GM19351 (cell line): ENCODE results near the gene STRIP1.
A peak's percentile ranks its signal among the peaks of the same experiment; 100 is the strongest.

Experiments used
- ATAC-seq: cut with Tn5 transposase; IDR thresholded peaks from one replicate; pipeline ENCODE4 v1.9.1; 2021; ENCODE audit warnings: mild to moderate bottlenecking, moderate library complexity; ENCODE audit not compliant: unreplicated experiment

The STRIP1 gene

GRCh38 chr1:110034451-110035235, at the start of gene STRIP1:
Gene STRIP1 (plus strand): TSS chr1:110034624. CDS start chr1:110034638, 14 bp downstream.
- ATAC-seq = peak; percentile 92

GRCh38 chr1:109985247-109986053, 49.0 kb upstream of the STRIP1 start:
- ATAC-seq = no peak

- ATAC-seq = no peak
Measured at GRCh38 chr1:109986054-109986444, 48.4 kb upstream of the STRIP1 start.

GRCh38 chr1:109988349-109988914, 46.0 kb upstream of the STRIP1 start:
- ATAC-seq = no peak

GRCh38 chr1:109989506-109990301, 44.7 kb upstream of the STRIP1 start:
- no peak for ATAC-seq

GRCh38 chr1:109990302-109990653, 44.1 kb upstream of the STRIP1 start:
- ATAC-seq = no peak

GRCh38 chr1:109991400-109991925, 43.0 kb upstream of the STRIP1 start:
- no peak for ATAC-seq

- no peak for ATAC-seq
Measured at GRCh38 chr1:109993885-109994284, 40.5 kb upstream of the STRIP1 start.

GRCh38 chr1:109994654-109995053, 39.8 kb upstream of the STRIP1 start:
- ATAC-seq = no peak

- no peak for ATAC-seq
Measured at GRCh38 chr1:109995536-109995935, 38.9 kb upstream of the STRIP1 start.

GRCh38 chr1:109996476-109996875, 37.9 kb upstream of the STRIP1 start:
- ATAC-seq = no peak

- no peak for ATAC-seq
Measured at GRCh38 chr1:109997204-109997866, 37.1 kb upstream of the STRIP1 start.

- no peak for ATAC-seq
Measured at GRCh38 chr1:109997867-109998229, 36.6 kb upstream of the STRIP1 start.

GRCh38 chr1:110002695-110003094, 31.7 kb upstream of the STRIP1 start:
- no peak for ATAC-seq

GRCh38 chr1:110003747-110004428, 30.5 kb upstream of the STRIP1 start:
- peak; percentile 68 for ATAC-seq

- no peak for ATAC-seq
Measured at GRCh38 chr1:110004583-110004982, 29.8 kb upstream of the STRIP1 start.

GRCh38 chr1:110005971-110006370, 28.5 kb upstream of the STRIP1 start:
- ATAC-seq = no peak

- no peak for ATAC-seq
Measured at GRCh38 chr1:110006516-110006915, 27.9 kb upstream of the STRIP1 start.

- ATAC-seq = no peak
Measured at GRCh38 chr1:110007046-110007830, 27.2 kb upstream of the STRIP1 start.
